Mononuclear cell (primary cell): ENCODE measurements around the gene ERC2. TPM values are rescaled to one million over a fixed set of nuclear protein-coding genes. Genes with fewer than 3 reads are reported as not detected.
"Not testable (repeated sequence)": the region's sequence is repeated elsewhere in the genome, so short reads cannot be mapped to it uniquely, and the experiment has no call there.

ENCODE experiments used
- H3K27me3 ChIP-seq: 2 replicates; pipeline ENCODE4 v1.6.0; 2011; ENCODE audit warnings: low read length, control low read depth; ENCODE audit not compliant: insufficient read depth
- H3K4me1 ChIP-seq: 2 replicates; pipeline ENCODE4 v1.5.1; 2011; ENCODE audit warnings: mild to moderate bottlenecking, low read length, control low read depth; ENCODE audit not compliant: insufficient read depth
- H3K4me3 ChIP-seq: 2 replicates; pipeline ENCODE4 v1.5.1; 2011; ENCODE audit warnings: mild to moderate bottlenecking, low read length, moderate library complexity
- H3K9me3 ChIP-seq: 2 replicates; pipeline ENCODE4 v1.5.1; 2011; ENCODE audit warnings: low read depth, mild to moderate bottlenecking, control low read depth, low read length
- total RNA-seq: library from RNA; depleted of rRNA; stranded (reverse); fragments of >200 nt; gene quantifications from one replicate; pipeline ENCODE4 v1.2.3, GENCODE V29; 2012

ERC2 gene
- total RNA-seq, 1 donor, result 0.10 TPM

GRCh38 chr3:56291953-56292352, 176.3 kb downstream of the ERC2 start:
- Histone ChIP-seq H3K4me1 (no peaks in the 10 kb centered on the region), H3K27me3 (no peaks in the 10 kb centered on the region), H3K4me3 (no peak overlapping the region), H3K9me3 (no peaks in the 10 kb centered on the region)

DNA sequence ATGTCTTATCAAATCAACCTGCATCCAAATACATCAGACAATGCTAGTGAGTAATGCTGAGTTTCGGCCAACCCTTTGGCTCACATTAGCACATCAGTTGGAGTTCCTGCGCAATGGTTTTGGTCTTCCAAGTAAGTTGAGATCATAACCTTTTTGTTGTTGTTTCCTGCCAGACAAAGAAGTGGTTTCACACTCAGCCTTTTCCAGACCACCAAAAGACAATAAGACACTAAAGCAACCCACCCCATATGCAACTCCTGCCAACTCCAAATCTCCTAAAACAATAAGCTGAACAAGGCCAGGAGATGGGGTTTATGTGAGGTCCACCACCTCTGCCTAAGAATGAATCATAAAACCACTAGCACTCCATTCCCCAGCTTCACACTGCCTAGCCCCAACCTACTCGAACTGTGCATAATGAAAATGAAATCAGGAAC, 177.0 kb downstream of the ERC2 start:
- H3K9me3 ChIP-seq, result no peaks in the 10 kb centered on the region
- H3K4me1 ChIP-seq, result no peaks in the 10 kb centered on the region
- no peak overlapping the region for H3K4me3 ChIP-seq
- no peaks in the 10 kb centered on the region for H3K27me3 ChIP-seq

DNA sequence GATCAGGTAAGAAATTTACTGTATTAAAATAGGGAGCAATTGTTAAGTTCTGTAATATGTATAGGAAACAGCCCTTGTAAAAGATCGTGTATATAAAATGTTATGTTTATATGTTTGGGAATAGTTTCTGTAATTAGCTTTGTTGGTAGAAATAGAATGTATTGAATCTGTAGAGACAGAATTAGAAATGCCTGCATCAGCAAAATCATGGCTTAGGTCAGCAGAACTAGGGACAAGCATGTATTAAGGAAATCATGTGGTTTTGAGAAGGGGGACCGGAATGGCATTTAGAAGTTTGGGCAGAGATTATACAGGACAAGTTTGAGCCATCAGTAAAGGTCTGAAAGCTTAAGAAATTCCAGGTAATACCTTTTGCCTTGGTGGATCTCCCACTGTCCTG, 177.9 kb downstream of the ERC2 start:
- Histone ChIP-seq H3K4me3 (no peak overlapping the region), H3K4me1 (no peaks in the 10 kb centered on the region), H3K27me3 (no peaks in the 10 kb centered on the region), H3K9me3 (no peaks in the 10 kb centered on the region)

- Histone ChIP-seq H3K4me3 (no peak overlapping the region), H3K27me3 (no peaks in the 10 kb centered on the region), H3K9me3 (no peaks in the 10 kb centered on the region), H3K4me1 (no peaks in the 10 kb centered on the region)
These were observed 180.0 kb downstream of the ERC2 start for GRCh38 chr3:56288258-56288657.

GRCh38 chr3:56282341-56282740, 185.9 kb downstream of the ERC2 start:
- no peaks in the 10 kb centered on the region for H3K27me3 ChIP-seq
- no peaks in the 10 kb centered on the region for H3K4me1 ChIP-seq
- H3K4me3 ChIP-seq, result no peak overlapping the region
- no peaks in the 10 kb centered on the region for H3K9me3 ChIP-seq

DNA sequence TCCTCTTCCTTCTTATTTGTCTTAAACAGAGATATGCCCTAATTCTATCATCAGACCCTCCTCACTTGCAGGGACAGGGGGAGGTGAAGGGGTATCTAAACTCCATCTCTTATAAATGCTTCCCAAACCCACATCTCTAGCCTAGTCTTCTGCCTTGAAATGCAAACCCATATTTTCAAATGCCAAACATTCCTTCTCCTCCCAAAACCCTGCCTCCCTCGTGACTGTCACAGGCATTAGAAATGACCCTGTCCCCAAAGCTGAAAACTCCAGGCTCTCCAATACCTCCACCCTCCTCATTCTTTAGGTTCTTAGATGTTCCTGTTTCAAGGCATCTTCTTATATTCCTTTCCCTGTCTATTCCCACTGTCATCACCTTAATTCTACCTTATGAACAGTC, 191.0 kb downstream of the ERC2 start:
- no peaks in the 10 kb centered on the region for H3K4me1 ChIP-seq
- no peaks in the 10 kb centered on the region for H3K27me3 ChIP-seq
- no peak overlapping the region for H3K4me3 ChIP-seq
- no peaks in the 10 kb centered on the region for H3K9me3 ChIP-seq

DNA sequence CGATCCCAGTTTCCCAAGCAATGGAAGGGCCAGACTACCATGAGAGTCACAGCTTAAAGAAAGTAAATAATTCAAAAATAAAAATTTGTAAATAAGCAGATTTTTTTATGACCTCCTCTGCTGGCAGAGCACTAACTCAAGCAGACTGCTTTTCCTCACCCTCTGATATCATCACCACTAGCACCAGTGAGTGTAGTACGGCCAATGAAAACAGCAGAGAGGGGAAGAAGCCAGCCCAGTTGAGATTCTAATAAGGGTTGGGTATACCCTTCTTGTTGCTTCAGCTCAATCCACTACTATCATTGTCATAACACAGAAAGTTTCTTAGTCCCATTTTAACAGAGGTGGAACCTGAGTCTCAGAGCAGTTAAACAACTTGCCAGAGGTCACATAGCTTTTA, 193.1 kb downstream of the ERC2 start:
- Histone ChIP-seq H3K4me1 (no peaks in the 10 kb centered on the region), H3K9me3 (no peaks in the 10 kb centered on the region), H3K27me3 (no peaks in the 10 kb centered on the region), H3K4me3 (no peak overlapping the region)

- no peaks in the 10 kb centered on the region for H3K4me1 ChIP-seq
- H3K4me3 ChIP-seq, result no peak overlapping the region
- H3K9me3 ChIP-seq, result no peaks in the 10 kb centered on the region
- no peaks in the 10 kb centered on the region for H3K27me3 ChIP-seq
These were observed 198.3 kb downstream of the ERC2 start for GRCh38 chr3:56269755-56270535.

DNA sequence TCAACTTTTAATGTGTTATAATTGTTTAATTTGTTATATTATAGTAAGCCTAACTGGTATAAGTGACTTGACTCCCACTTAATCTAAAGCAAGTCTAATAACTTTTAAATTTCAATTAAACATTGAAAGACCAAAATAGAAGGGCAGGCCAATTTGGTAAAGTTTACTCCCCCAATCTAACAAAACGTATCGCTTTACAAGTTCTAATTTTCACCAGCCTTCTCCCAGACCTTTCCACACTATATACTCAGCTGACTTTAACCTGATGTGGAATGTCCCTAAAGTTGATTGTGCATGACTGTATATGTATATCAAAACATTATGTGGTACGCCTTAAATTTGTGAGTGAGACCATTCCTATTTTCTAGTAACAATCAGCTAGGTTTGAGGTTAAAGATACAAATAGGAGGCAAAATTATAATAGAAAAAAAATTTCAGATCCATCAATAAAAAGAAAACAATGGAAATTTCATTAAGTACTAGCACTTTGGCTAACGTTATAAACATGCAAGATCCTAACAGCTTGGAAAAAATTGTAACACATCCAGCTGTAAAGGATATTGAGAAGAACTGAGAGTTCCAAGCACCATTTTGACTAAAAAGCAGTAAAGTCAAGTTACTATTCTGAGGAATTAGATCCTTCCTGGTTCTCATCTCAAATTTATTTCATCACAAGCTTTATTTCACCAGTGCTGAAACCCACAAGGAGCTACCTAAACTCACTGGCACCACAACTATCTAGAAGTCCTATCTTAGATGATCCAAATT, 199.5 kb downstream of the ERC2 start:
- Histone ChIP-seq H3K4me3 (no peak overlapping the region), H3K4me1 (no peaks in the 10 kb centered on the region), H3K9me3 (no peaks in the 10 kb centered on the region), H3K27me3 (no peaks in the 10 kb centered on the region)

- H3K9me3 ChIP-seq, H3K27me3 ChIP-seq, H3K4me1 ChIP-seq, H3K4me3 ChIP-seq: not testable (repeated sequence)
These were observed 206.4 kb downstream of the ERC2 start for GRCh38 chr3:56261852-56262251.

GRCh38 chr3:56260262-56260661, 208.0 kb downstream of the ERC2 start:
- Histone ChIP-seq H3K9me3 (no peaks in the 10 kb centered on the region), H3K4me3 (no peak overlapping the region), H3K27me3 (no peaks in the 10 kb centered on the region), H3K4me1 (no peaks in the 10 kb centered on the region)

DNA sequence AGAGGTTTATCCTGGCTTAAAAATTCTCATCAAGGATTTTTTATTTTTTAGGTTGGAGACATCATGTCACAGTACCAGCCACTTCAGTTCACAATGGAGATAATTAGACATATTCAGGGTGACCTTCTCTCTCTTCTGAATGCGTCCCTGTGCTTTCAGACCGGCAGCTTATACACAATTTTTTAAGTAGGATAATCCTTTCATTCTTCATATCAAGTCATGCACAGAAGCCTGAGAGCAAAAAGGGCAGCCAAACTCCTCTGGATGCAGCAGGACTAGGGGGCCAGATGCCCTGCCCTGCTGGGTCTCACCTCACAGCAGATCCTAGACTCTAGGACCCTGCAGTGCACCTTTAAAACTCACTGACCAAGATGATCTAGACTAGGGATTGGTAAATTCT, 210.4 kb downstream of the ERC2 start:
- H3K4me3 ChIP-seq, result no peak overlapping the region
- H3K27me3 ChIP-seq, result no peaks in the 10 kb centered on the region

GRCh38 chr3:56254835-56255234, 213.4 kb downstream of the ERC2 start:
- no peaks in the 10 kb centered on the region for H3K27me3 ChIP-seq
- no peaks in the 10 kb centered on the region for H3K9me3 ChIP-seq
- H3K4me1 ChIP-seq, result no peaks in the 10 kb centered on the region
- H3K4me3 ChIP-seq, result no peak overlapping the region

More for the DNA sequence above, 210.4 kb downstream of the ERC2 start:
- no peaks in the 10 kb centered on the region for H3K9me3 ChIP-seq
- no peaks in the 10 kb centered on the region for H3K4me1 ChIP-seq

- H3K27me3 ChIP-seq, result no peaks in the 10 kb centered on the region
These were observed 214.2 kb downstream of the ERC2 start for GRCh38 chr3:56253941-56254665.

GRCh38 chr3:56251343-56251945, 216.8 kb downstream of the ERC2 start:
- H3K4me3 ChIP-seq, result no peak overlapping the region
- H3K9me3 ChIP-seq, result no peaks in the 10 kb centered on the region
- no peaks in the 10 kb centered on the region for H3K27me3 ChIP-seq
- H3K4me1 ChIP-seq, result no peaks in the 10 kb centered on the region

More at GRCh38 chr3:56253941-56254665, 214.2 kb downstream of the ERC2 start:
- Histone ChIP-seq H3K4me3 (no peak overlapping the region), H3K9me3 (no peaks in the 10 kb centered on the region), H3K4me1 (no peaks in the 10 kb centered on the region)
